ENCODE results near the gene PCDHA11.
A peak's percentile ranks its signal among the peaks of the same experiment; 100 is the strongest.
"Not testable (repeated sequence)": the region's sequence is repeated elsewhere in the genome, so short reads cannot be mapped to it uniquely, and the experiment has no call there.

Gene PCDHA11
- total RNA-seq: 0 to 0.66 (median 0) reads per million in 17 experiments

- peak in 1 of 4 experiments; percentile 4 for DNase-seq
Observed at GRCh38 chr5:140868721-140869554, at the start of gene PCDHA11. Gene PCDHA11 (plus strand): TSS chr5:140868957. CDS start chr5:140869104, 147 bp downstream.

GRCh38 chr5:140821375-140822280 lies 47.1 kb upstream of the PCDHA11 start, which contains the start of gene PCDHA5:
Gene PCDHA5 (plus strand): TSS chr5:140821613.
- peak; percentile 16 to 33 (median 26) for DNase-seq

GRCh38 chr5:140822281-140822629 lies 46.5 kb upstream of the PCDHA11 start:
- no peak for DNase-seq

- not testable (repeated sequence) for DNase-seq
Observed at GRCh38 chr5:140822969-140823368, 45.8 kb upstream of the PCDHA11 start.

- no peak for DNase-seq
Observed at GRCh38 chr5:140823475-140823874, 45.3 kb upstream of the PCDHA11 start.

- peak in 1 of 4 experiments; percentile 1 for DNase-seq
Observed at GRCh38 chr5:140827704-140828361, 40.9 kb upstream of the PCDHA11 start, which contains the start of gene PCDHA6. Gene PCDHA6 (plus strand): TSS chr5:140827960. CDS start chr5:140828092, 132 bp downstream.

GRCh38 chr5:140828362-140828737 lies 40.4 kb upstream of the PCDHA11 start:
- DNase-seq: no peak

GRCh38 chr5:140829511-140830501 lies 39.0 kb upstream of the PCDHA11 start:
- not testable (repeated sequence) for DNase-seq

- peak in 1 of 4 experiments; percentile 15 for DNase-seq
Observed at GRCh38 chr5:140833993-140834392, 34.8 kb upstream of the PCDHA11 start, which contains the start of gene PCDHA7. Gene PCDHA7 (plus strand): TSS chr5:140834269. CDS start chr5:140834384, 115 bp downstream.

- DNase-seq: not testable (repeated sequence)
Observed at GRCh38 chr5:140834439-140835008, 34.2 kb upstream of the PCDHA11 start.

- no peak for DNase-seq
Observed at GRCh38 chr5:140835622-140836510, 32.9 kb upstream of the PCDHA11 start.

GRCh38 chr5:140840978-140841962 lies 27.5 kb upstream of the PCDHA11 start, which contains the start of gene PCDHA8:
Gene PCDHA8 (plus strand): TSS chr5:140841187. CDS start chr5:140841322, 135 bp downstream.
- DNase-seq: peak in 2 of 4 experiments; percentile 10 to 18

GRCh38 chr5:140842798-140843733 lies 25.7 kb upstream of the PCDHA11 start:
- no peak for DNase-seq

GRCh38 chr5:140848139-140849102 lies 20.3 kb upstream of the PCDHA11 start, which contains the start of gene PCDHA9:
Gene PCDHA9 (plus strand): TSS chr5:140848382. CDS start chr5:140848496, 114 bp downstream.
- DNase-seq: not testable (repeated sequence)

- DNase-seq: not testable (repeated sequence)
Observed at GRCh38 chr5:140849831-140850634, 18.7 kb upstream of the PCDHA11 start.

Data from suppressor macrophage (primary cell).